ENCODE results near the gene KCNIP3.

KCNIP3 gene

GRCh38 chr2:95312543-95313201 is 15.5 kb downstream of the KCNIP3 start:
- DNase-seq (ENCODE audit: low read depth, low spot score) = no peak

- DNase-seq (ENCODE audit: low read depth, low spot score) = no peak
Measured at GRCh38 chr2:95313296-95314131, 16.4 kb downstream of the KCNIP3 start.

GRCh38 chr2:95314598-95314963 is 17.4 kb downstream of the KCNIP3 start:
- no peak for DNase-seq (ENCODE audit: low read depth, low spot score)

DNA sequence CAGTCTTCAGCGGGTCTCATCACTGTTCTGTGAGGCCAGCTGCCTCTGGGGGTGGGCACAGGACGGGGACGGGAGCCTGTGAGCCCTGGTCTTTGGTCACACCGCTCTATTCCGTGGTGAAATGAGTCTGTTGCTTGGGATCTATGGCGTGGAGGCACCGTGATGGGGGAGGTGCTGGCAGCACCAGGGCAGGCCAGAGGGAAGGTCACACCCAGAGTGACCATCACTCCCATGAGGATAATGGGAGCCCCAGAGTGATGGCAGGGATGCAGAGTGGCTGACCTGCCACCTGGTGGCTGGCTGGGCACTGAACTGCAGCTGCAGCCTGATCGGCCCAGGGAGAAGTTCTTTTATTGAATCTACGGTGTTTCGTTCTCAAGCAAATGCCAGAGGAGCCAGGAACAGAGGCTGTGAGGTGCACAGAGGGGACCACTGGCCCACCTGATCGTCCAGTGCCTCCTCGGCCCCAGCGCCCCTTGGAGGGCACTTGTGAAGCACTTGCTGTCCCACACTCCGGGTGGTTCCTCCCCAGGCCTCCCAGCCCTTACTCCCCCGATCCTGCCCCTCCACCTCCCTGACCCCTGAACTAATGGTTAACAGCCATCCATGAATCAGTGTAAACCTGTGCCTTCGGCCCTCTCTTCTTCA is 17.9 kb downstream of the KCNIP3 start:
- no peak for DNase-seq (ENCODE audit: low read depth, low spot score)

DNA sequence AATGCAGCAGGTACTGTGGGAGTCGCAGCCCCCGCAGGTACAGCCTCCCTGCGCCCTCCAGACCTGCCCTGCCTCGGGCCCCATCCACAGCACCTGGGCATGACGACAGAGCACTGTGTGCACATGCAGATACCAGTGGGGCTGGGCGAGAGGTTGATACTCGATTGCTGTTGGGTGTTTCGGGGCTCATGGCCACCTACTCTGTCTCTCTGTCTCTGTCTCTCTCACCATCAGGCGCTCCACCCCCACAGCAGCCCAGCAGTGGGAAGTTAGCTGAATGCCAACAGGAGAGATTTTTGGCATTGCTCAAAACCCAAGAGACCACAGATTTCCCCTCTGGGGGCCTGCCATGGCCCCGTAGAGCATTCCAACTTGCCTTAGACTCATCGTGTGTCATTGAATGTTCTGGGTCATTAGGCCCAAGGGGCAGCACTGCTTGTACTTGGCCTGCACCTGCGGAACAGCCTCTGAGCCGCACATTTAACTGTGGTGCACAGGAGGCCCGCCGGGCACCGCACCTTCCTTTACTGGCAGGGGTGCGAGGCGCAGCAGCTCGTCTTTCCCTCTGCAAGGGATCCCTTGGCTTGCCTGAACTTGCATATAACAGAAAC is 18.8 kb downstream of the KCNIP3 start:
- DNase-seq (ENCODE audit: low read depth, low spot score) = no peak

- DNase-seq (ENCODE audit: low read depth, low spot score) = no peak
Measured at GRCh38 chr2:95316466-95317122, 19.4 kb downstream of the KCNIP3 start.

DNA sequence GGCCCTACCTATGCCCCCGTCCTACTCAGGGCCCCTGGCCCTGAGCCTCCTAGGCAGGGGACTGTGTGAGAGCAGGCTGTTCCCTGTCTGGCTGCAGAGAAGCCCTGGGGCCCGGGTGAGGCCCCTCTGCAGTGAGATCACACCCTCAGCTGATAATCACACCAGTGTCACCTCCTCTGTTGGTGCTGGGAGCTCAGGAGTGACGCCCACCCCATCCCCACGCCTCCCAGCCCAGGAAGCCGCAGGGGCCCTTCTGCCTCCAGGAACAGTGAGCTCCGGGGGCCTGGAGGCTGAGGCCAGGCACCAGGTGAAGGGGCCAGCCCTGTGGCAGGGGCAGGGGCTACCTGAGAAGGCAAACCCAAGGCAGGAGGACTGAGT is 20.0 kb downstream of the KCNIP3 start:
- no peak for DNase-seq (ENCODE audit: low read depth, low spot score)

- no peak for DNase-seq (ENCODE audit: low read depth, low spot score)
Measured at GRCh38 chr2:95317665-95318425, 20.7 kb downstream of the KCNIP3 start.

DNA sequence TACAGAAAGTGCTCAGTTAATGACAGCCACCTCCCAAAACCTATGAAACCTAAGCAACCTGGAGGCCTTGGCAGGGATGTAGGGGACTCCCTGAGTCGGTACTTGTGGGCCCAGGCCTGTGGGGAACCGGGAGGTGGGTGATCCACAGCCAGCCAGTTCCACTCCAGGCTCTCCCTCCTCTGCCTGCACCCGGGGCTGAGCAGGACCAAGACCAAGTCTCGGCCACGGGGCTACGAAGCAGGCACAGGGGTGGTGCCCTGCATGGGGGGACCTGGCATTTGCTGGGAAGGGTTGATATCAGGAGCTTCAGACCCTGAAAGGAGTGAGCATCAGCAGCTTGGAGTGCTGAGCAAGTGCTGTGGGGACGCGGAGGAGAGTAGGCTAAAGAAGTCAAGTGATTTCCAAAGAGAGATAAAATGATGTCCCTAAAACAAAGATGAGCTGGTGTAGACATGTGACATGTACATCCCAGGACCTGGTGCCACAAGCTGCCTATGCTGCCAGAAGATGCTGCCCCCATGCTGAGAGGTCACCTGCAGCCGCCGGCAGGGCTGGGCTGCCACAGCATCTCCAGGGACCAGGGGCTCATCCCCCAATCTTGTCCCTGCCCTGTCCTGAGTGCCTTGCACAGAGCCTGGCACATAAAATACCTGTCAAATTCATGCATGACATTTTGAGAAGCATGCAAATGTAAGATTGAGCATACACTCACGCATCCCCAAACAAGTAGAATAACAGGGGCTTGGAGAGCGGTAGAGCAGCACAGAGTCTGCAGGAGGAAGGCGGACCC is 21.5 kb downstream of the KCNIP3 start:
- DNase-seq (ENCODE audit: low read depth, low spot score) = no peak

- no peak for DNase-seq (ENCODE audit: low read depth, low spot score)
Measured at GRCh38 chr2:95319481-95320343, 22.6 kb downstream of the KCNIP3 start.

DNA sequence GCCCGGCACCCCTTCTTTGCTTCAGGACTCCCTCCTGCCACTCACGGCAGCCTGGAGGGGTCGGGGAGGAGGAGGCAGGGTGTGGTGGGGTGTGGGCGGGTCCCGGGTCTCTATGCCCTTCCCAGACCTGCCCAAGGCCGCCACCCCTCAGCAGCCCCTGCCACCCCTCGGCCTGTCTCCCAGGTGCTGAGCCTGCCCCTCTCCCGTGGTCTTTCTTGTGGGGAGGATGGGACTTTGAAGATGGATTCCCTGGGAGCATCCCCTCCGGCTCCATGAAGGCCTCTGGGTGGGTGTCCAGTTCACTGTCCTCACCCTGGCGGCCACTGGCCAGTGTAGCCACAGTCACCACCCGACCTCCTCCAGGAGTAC is 23.2 kb downstream of the KCNIP3 start:
- DNase-seq (ENCODE audit: low read depth, low spot score) = no peak

GRCh38 chr2:95320986-95321767 is 24.0 kb downstream of the KCNIP3 start:
- DNase-seq (ENCODE audit: low read depth, low spot score) = no peak

DNA sequence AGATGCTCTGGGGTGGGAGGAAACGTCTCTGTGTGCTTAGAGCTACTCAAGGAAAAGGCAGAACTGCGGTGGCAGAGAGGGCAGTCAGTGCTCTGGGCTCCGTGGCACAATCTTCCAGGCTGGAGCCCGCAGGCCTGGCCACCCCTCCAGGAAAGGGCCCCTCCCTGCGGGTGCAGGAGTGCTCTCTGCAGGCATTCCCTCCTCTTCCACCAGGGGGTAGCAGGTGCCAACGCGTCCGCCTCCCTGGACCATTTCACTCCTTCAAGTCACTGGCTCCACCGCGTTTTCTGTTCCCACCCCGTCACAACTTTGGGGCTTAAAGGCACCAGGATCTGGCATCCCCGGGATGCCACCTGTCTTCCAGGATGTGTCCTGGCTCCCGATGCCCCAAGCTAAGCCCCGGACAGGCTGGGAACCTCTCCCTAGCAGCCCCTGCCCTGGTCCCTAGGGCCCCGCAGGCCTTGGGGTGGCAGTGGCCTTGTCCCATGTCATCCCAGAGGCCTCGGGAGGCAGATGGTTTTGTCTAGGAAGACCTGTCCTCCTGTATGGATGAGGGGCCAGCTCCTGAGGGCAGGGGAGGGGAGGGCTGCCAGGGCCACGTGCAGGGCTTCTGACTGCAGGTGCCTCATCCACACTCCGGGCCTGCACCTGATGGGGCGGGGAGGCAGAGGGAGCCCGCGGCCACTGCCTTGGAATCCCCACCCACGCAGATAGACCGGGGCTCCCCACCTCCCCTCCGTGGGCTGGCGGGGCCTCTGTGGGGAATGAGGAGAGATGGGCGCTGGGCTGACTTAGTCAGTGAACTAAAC is 26.4 kb downstream of the KCNIP3 start:
- no peak for DNase-seq (ENCODE audit: low read depth, low spot score)

- no peak for DNase-seq (ENCODE audit: low read depth, low spot score)
Measured at GRCh38 chr2:95325026-95325425, 27.9 kb downstream of the KCNIP3 start.

DNA sequence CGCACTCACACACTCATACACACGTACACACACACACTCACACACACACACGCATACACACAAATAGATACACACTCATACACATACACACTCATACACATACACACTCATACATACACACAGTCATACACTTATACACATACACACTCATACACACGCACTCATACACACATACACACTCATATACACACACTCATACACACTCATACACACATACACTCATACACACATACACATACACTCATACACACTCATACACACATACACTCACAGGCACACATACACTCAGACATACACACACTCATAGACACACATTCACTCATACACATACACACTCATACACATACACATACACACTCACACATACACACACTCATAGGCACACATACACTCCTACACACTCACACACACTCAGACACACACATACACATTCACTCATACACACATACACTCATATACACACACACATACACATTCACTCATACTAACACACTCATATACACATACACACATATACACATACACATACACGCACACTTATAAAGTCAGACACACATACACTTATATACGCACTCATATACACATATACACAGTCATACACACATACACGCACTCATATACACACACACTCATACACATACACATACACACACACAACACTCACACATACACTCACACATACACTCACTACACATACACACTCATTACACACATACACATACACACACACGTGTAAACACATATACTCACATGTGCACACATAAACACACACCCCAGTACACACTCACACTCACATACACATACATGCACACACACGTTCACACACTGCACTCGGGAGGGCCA is 28.7 kb downstream of the KCNIP3 start:
- no peak for DNase-seq (ENCODE audit: low read depth, low spot score)

GRCh38 chr2:95326433-95327140 is 29.4 kb downstream of the KCNIP3 start:
- DNase-seq (ENCODE audit: low read depth, low spot score) = no peak
